HepG2 (cell line): ENCODE results near the gene PLIN3. TPM values are rescaled to one million over a fixed set of nuclear protein-coding genes. Genes with fewer than 3 reads are reported as not detected.

Experiments used
- EEA1 ChIP-seq: sonication (generic); formaldehyde crosslinking; IDR thresholded peaks from 2 replicates; pipeline ENCODE4 v1.5.1; 2020; ENCODE audit warnings: mild to moderate bottlenecking, missing genetic modification reagents, borderline replicate concordance
- FUBP1 ChIP-seq: sonication (generic); formaldehyde crosslinking; IDR thresholded peaks from 2 replicates; pipeline ENCODE4 v1.5.1; 2020; ENCODE audit warnings: missing genetic modification reagents, mild to moderate bottlenecking, borderline replicate concordance
- NR2F1 ChIP-seq, 2 experiments: fragments of 450-650 bp in 1 of 2; formaldehyde crosslinking in 1 of 2; IDR thresholded peaks; 2 replicates each; pipeline versions ENCODE4 v1.5.0 to v1.6.1; 2016 to 2020; ENCODE audit warnings: mild to moderate bottlenecking in 1 of 2, missing compliant biosample characterization in 1 of 2, missing genetic modification reagents in 1 of 2, moderate library complexity in 1 of 2
- REST ChIP-seq, 2 experiments: IDR thresholded peaks; 2 replicates each; pipeline ENCODE4 v1.6.1; 2011 to 2012; ENCODE audit warnings: low read length in 2 of 2, borderline replicate concordance in 1 of 2, low read depth in 1 of 2, mild to moderate bottlenecking in 1 of 2, moderate library complexity in 1 of 2
- TCF12 ChIP-seq, 2 experiments: fragments of 450-650 bp in 1 of 2; sonication (generic) in 1 of 2; formaldehyde crosslinking in 1 of 2; IDR thresholded peaks; 2 replicates each; pipeline versions ENCODE4 v1.6.1 to v1.8.0; 2017 to 2022; ENCODE audit warnings: antibody characterized with exemption in 1 of 2, mild to moderate bottlenecking in 1 of 2, missing genetic modification reagents in 1 of 2, moderate library complexity in 1 of 2
- TEAD2 ChIP-seq: sonication (generic); formaldehyde crosslinking; IDR thresholded peaks from 2 replicates; pipeline ENCODE4 v1.9.0; 2021; ENCODE audit warnings: missing genetic modification reagents
- TEF ChIP-seq: sonication (generic); formaldehyde crosslinking; IDR thresholded peaks from 2 replicates; pipeline ENCODE4 v1.5.0; 2020; ENCODE audit warnings: missing genetic modification reagents
- ZBTB7B ChIP-seq: sonication (generic); formaldehyde crosslinking; IDR thresholded peaks from 2 replicates; pipeline ENCODE4 v1.4.0; 2020; ENCODE audit warnings: missing genetic modification reagents
- ZNF441 ChIP-seq: sonication (generic); formaldehyde crosslinking; IDR thresholded peaks from 2 replicates; pipeline ENCODE4 v1.7.0; 2021; ENCODE audit warnings: missing genetic modification reagents, borderline replicate concordance
- ZNF746 ChIP-seq: sonication (generic); formaldehyde crosslinking; IDR thresholded peaks from 2 replicates; pipeline ENCODE4 v1.8.0; 2022; ENCODE audit warnings: mild to moderate bottlenecking, missing genetic modification reagents
- polyA plus RNA-seq, 8 experiments: library from polyadenylated mRNA; depleted of rRNA in 3 of 8; stranded (reverse) in 7 of 8; unstranded in 1 of 8; fragments of >200 nt; fragmentation: Illumina TruSeq in 4 of 8; extraction: Trizol in 4 of 8; gene quantifications; 2 replicates each; pipeline versions ENCODE4 v1.2.1 to v1.2.3, GENCODE V29; 2011 to 2016; ENCODE audit warnings: low read depth in 4 of 8, missing spikeins in 1 of 8, mixed read lengths in 1 of 8; ENCODE audit not compliant: insufficient read depth in 1 of 8
- total RNA-seq, 5 experiments: library from RNA; depleted of rRNA; stranded (reverse); fragments of >200 nt; fragmentation: Illumina TruSeq; extraction: Trizol; gene quantifications; 2 replicates each; pipeline ENCODE4 v1.2.3, GENCODE V29; 2016; ENCODE audit warnings: low read depth in 1 of 5
- TF ChIP-seq, protein P1 (sequence below): sonication (generic); formaldehyde crosslinking; IDR thresholded peaks from 2 replicates; pipeline ENCODE4 v1.5.1; 2020; ENCODE audit warnings: mild to moderate bottlenecking, missing genetic modification reagents, moderate library complexity

Gene PLIN3
- total and polyA plus RNA-seq, 2 of the 13 experiments (the other 11 are each of a cell fraction or from before 2014, with no cell fraction given), result 49.3 to 57.9 TPM

GRCh38 chr19:4870025-4870700 lies 2.7 kb upstream of the PLIN3 start (continued):
- TF ChIP-seq TEF (CRISPR knock-in tag) (no peak), EEA1 (no peak), TCF12 (IDR thresholded peaks at IDR 0.05) (no peak), TCF12 (CRISPR knock-in tag; IDR thresholded peaks at IDR 0.05) (peak; percentile 76; the same call in 1 of the 2 replicates), REST (IDR thresholded peaks at IDR 0.05; ENCODE audit: borderline replicate concordance in 1 of 2, low read depth in 1 of 2, low read length in 2 of 2) (peak in 1 of 2 experiments; percentile 32; a peak in 1 of 4 replicates), NR2F1 (CRISPR knock-in tag; IDR thresholded peaks at IDR 0.05) (peak in 1 of 2 experiments; percentile 18; a peak in 1 of 4 replicates), ZBTB7B (peak; percentile 54; the same call in 1 of the 2 replicates), FUBP1 (CRISPR knock-in tag) (0 out of 2 replicates have a peak, but pooled peaks have one; percentile 56), ZNF746 (CRISPR knock-in tag) (peak; percentile 94), ZNF441 (CRISPR knock-in tag) (peak; percentile 75; the same call in 1 of the 2 replicates), TEAD2 (no peak)
- TF ChIP-seq, protein P1, sequence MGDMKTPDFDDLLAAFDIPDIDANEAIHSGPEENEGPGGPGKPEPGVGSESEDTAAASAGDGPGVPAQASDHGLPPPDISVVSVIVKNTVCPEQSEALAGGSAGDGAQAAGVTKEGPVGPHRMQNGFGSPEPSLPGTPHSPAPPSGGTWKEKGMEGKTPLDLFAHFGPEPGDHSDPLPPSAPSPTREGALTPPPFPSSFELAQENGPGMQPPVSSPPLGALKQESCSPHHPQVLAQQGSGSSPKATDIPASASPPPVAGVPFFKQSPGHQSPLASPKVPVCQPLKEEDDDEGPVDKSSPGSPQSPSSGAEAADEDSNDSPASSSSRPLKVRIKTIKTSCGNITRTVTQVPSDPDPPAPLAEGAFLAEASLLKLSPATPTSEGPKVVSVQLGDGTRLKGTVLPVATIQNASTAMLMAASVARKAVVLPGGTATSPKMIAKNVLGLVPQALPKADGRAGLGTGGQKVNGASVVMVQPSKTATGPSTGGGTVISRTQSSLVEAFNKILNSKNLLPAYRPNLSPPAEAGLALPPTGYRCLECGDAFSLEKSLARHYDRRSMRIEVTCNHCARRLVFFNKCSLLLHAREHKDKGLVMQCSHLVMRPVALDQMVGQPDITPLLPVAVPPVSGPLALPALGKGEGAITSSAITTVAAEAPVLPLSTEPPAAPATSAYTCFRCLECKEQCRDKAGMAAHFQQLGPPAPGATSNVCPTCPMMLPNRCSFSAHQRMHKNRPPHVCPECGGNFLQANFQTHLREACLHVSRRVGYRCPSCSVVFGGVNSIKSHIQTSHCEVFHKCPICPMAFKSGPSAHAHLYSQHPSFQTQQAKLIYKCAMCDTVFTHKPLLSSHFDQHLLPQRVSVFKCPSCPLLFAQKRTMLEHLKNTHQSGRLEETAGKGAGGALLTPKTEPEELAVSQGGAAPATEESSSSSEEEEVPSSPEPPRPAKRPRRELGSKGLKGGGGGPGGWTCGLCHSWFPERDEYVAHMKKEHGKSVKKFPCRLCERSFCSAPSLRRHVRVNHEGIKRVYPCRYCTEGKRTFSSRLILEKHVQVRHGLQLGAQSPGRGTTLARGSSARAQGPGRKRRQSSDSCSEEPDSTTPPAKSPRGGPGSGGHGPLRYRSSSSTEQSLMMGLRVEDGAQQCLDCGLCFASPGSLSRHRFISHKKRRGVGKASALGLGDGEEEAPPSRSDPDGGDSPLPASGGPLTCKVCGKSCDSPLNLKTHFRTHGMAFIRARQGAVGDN (CRISPR knock-in tag), result peak; percentile 72
